Hepatocyte (in vitro differentiated cells): ENCODE data around the gene PIGQ. TPM values are rescaled to one million over a fixed set of nuclear protein-coding genes. Genes with fewer than 3 reads are reported as not detected.

Experiments
- DNase-seq: peaks from one replicate; pipeline ENCODE4 v3.0.0-alpha.2; 2016; ENCODE audit warnings: low spot score
- H2AFZ ChIP-seq: fragments of 200-600 bp; sonication (generic); 2 replicates; pipeline ENCODE4 v1.6.0; 2016; ENCODE audit warnings: antibody characterized with exemption, mild to moderate bottlenecking
- H3K27ac ChIP-seq: fragments of 200-600 bp; sonication (generic); 2 replicates; pipeline ENCODE4 v1.5.1; 2016; ENCODE audit warnings: mild to moderate bottlenecking
- H3K27me3 ChIP-seq: fragments of 200-600 bp; sonication (generic); 2 replicates; pipeline ENCODE4 v1.6.1; 2016
- H3K36me3 ChIP-seq: fragments of 200-600 bp; sonication (generic); replicated peaks from 2 replicates; pipeline ENCODE4 v1.5.1; 2016; ENCODE audit warnings: low read depth; ENCODE audit not compliant: insufficient read depth
- H3K4me1 ChIP-seq: fragments of 200-600 bp; sonication (generic); 2 replicates; pipeline ENCODE4 v1.5.1; 2016; ENCODE audit warnings: mild to moderate bottlenecking, moderate library complexity; ENCODE audit not compliant: insufficient read depth
- H3K4me2 ChIP-seq: fragments of 200-600 bp; sonication (generic); 2 replicates; pipeline ENCODE4 v1.6.0; 2016
- H3K4me3 ChIP-seq: fragments of 200-600 bp; sonication (generic); 2 replicates; pipeline ENCODE4 v1.5.1; 2016; ENCODE audit warnings: mild to moderate bottlenecking
- H3K79me2 ChIP-seq: fragments of 200-600 bp; sonication (generic); 2 replicates; pipeline ENCODE4 v1.6.0; 2017; ENCODE audit warnings: mild to moderate bottlenecking
- H3K9me2 ChIP-seq: fragments of 200-600 bp; sonication (generic); replicated peaks from 2 replicates; pipeline ENCODE4 v1.6.0; 2017; ENCODE audit warnings: mild to moderate bottlenecking; ENCODE audit not compliant: insufficient read depth
- H3K9me3 ChIP-seq: fragments of 200-600 bp; sonication (generic); 2 replicates; pipeline ENCODE4 v1.5.1; 2016; ENCODE audit warnings: low read depth, mild to moderate bottlenecking
- H4K20me1 ChIP-seq: fragments of 200-600 bp; sonication (generic); 2 replicates; pipeline ENCODE4 v1.6.0; 2016; ENCODE audit warnings: mild to moderate bottlenecking; ENCODE audit not compliant: insufficient read depth, poor library complexity, severe bottlenecking
- CTCF ChIP-seq: fragments of 200-600 bp; sonication (generic); IDR thresholded peaks from 2 replicates; pipeline ENCODE4 v1.5.1; 2016; ENCODE audit warnings: antibody characterized with exemption, mild to moderate bottlenecking; ENCODE audit not compliant: poor library complexity
- EZH2 ChIP-seq: fragments of 200-600 bp; sonication (generic); IDR thresholded peaks from 2 replicates; pipeline ENCODE4 v1.6.1; 2016; ENCODE audit warnings: antibody characterized with exemption, mild to moderate bottlenecking, borderline replicate concordance
- EZH2phosphoT487 ChIP-seq: fragments of 200-600 bp; sonication (generic); IDR thresholded peaks from one replicate; pipeline ENCODE4 v1.6.1; 2018; ENCODE audit warnings: antibody characterized with exemption, mild to moderate bottlenecking, low read depth, moderate library complexity; ENCODE audit not compliant: unreplicated experiment, severe bottlenecking
- WGBS: methylation state at CpG from one replicate; pipeline ENCODE4 v1.1.6; 2016; ENCODE audit warnings: low lambda C conversion rate; ENCODE audit errors: missing lambda C conversion rate; 5-methylcytosine and 5-hydroxymethylcytosine counted together
- polyA plus RNA-seq: library from polyadenylated mRNA; unstranded; fragments of >200 nt; fragmentation: Nextera tagmentation; extraction: Ambion mirVana; gene quantifications from 2 replicates; pipeline ENCODE4 v1.2.1, GENCODE V29; 2016
- total RNA-seq: library from RNA; depleted of rRNA; stranded (reverse); fragments of >200 nt; gene quantifications from 2 replicates; pipeline ENCODE4 v1.2.3, GENCODE V29; 2014

PIGQ gene
- total and polyA plus RNA-seq, 2 experiments from 2014 or later: 30.0 to 58.6 TPM

- peak; percentile 9 for DNase-seq
- H3K4me2 ChIP-seq: no peak overlapping the region
- 93% methylated on average over 14 of the region's 14 CpGs for WGBS
Measured at GRCh38 chr16:609984-610383, 40.2 kb downstream of the PIGQ start.

GRCh38 chr16:610513-611381, 41.0 kb downstream of the PIGQ start:
- H3K36me3 ChIP-seq: no peaks in the 10 kb centered on the region
- H3K9me2 ChIP-seq: no peaks in the 10 kb centered on the region
- H3K4me2 ChIP-seq: no peak overlapping the region
- 79% methylated on average over 23 of the region's 28 CpGs for WGBS
- H3K4me3 ChIP-seq: no peak overlapping the region
- H3K79me2 ChIP-seq: peaks cover 61% of the 10 kb centered on the region
- no peaks in the 10 kb centered on the region for H3K27me3 ChIP-seq
- TF ChIP-seq EZH2 (no peak), CTCF (peak; percentile 49)
- no peaks in the 10 kb centered on the region for H3K9me3 ChIP-seq
- DNase-seq: peak; percentile 64
- peaks cover 11% of the 10 kb centered on the region for H4K20me1 ChIP-seq
- no peaks in the 10 kb centered on the region for H3K4me1 ChIP-seq
- H3K27ac ChIP-seq: no peak overlapping the region
- H2AFZ ChIP-seq: no peak overlapping the region

More at GRCh38 chr16:609984-610383, 40.2 kb downstream of the PIGQ start:
- H3K27me3 ChIP-seq: no peaks in the 10 kb centered on the region
- H3K36me3 ChIP-seq: no peaks in the 10 kb centered on the region
- H3K4me1 ChIP-seq: no peaks in the 10 kb centered on the region
- H2AFZ ChIP-seq: no peak overlapping the region
- H3K4me3 ChIP-seq: no peak overlapping the region
- H3K27ac ChIP-seq: no peak overlapping the region
- no peaks in the 10 kb centered on the region for H3K9me2 ChIP-seq
- H3K9me3 ChIP-seq: no peaks in the 10 kb centered on the region
- peaks cover 61% of the 10 kb centered on the region for H3K79me2 ChIP-seq
- H4K20me1 ChIP-seq: peaks cover 11% of the 10 kb centered on the region
- TF ChIP-seq EZH2phosphoT487 (no peak), EZH2 (no peak), CTCF (no peak)

GRCh38 chr16:615122-615521, 45.4 kb downstream of the PIGQ start:
- Histone ChIP-seq H2AFZ (no peak overlapping the region), H3K79me2 (peaks cover 27% of the 10 kb centered on the region), H3K4me1 (no peaks in the 10 kb centered on the region), H4K20me1 (peaks cover 10% of the 10 kb centered on the region), H3K4me2 (no peak overlapping the region), H3K9me2 (no peaks in the 10 kb centered on the region), H3K36me3 (no peaks in the 10 kb centered on the region), H3K27ac (no peak overlapping the region), H3K4me3 (no peak overlapping the region), H3K9me3 (no peaks in the 10 kb centered on the region), H3K27me3 (no peaks in the 10 kb centered on the region)
- TF ChIP-seq CTCF (no peak), EZH2phosphoT487 (no peak), EZH2 (no peak)
- 97% methylated on average over 13 of the region's 13 CpGs for WGBS
- DNase-seq: no peak
